SH-SY5Y (cell line): ENCODE data around the gene NPSR1.

Source experiments
- GATA2 ChIP-seq: IDR thresholded peaks from 2 replicates; pipeline ENCODE4 v1.6.1; 2011; ENCODE audit warnings: mild to moderate bottlenecking, low read depth, low read length
- GATA3 ChIP-seq: IDR thresholded peaks from 2 replicates; pipeline ENCODE4 v1.6.1; 2011; ENCODE audit warnings: low read depth, mild to moderate bottlenecking, low read length, moderate library complexity

Gene NPSR1

DNA sequence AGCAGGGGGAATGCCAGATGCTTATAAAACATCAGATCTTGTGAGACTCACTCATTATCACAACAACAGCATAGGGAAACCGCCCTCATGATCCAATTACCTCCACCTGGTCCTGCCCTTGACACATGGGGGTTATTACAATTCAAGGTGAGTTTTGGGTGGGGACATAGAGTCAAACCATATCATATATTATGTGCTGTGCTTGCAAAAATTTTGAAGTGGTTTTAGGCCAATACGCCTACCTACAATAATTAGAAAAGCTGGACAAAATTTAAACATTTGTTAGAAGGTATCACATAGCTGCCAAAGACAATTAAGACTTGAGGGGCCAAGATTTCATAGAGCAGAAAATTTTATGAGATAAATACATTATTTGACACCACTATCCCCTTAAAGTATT is 29.5 kb downstream of the NPSR1 start:
- TF ChIP-seq GATA3: no peak
- TF ChIP-seq GATA2: no peak

DNA sequence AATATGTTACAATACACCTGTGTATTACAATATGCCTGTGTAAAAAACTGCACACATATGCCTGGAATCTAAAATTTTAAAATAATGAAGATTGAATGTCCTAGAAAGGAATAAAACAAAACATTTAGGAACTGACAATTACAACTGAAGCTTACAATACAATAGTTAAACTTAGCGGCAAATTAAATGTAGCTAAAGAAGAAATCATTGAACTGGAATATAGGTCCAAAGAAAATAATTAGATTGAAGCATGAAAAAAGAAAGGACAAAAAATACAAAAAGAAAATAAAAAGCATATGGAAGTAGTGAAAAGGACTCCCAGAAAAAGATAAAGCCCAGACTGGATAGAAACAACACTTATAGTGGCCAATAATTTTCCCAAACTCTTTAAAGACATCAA is 38.4 kb downstream of the NPSR1 start:
- TF ChIP-seq GATA3 (no peak), GATA2 (no peak)

DNA sequence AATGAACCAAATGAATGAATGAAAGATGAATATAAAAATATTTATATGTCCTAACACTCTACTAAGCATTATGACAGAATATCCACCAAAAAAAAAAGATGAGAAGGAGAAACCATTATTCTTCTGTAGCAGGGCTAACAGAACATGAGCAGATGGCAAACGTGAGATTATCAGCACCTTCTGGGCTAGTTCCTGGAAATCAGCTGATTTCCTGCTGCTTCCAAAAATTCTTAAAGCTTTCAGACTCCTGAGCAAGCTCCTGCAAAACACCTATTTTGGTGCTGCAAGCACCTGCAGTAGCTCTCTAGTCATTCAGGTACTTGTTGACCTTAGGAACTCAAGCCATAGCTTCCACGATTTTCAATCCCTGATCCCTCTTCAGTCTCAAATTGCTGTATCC is 51.8 kb downstream of the NPSR1 start:
- TF ChIP-seq GATA3: no peak
- TF ChIP-seq GATA2: no peak

DNA sequence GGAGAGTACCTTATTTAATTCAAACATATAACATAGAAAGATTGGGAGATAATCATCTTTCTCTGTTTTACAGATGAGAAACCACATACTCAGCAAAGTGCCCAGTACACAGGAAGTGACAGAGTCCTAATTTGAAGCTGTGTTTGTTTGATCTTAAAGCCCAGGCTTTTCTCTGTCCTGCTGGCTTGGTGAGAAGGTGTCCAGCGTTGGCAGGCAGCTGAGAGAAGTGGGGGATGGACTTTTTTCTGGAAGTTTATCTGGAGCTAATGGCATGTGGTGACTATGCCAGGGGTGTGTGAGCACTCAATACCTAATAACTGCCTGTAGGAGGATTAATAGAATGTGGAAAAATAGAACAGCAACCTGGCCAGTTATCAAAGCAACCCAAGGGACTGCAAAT is 60.8 kb downstream of the NPSR1 start:
- TF ChIP-seq GATA2: no peak
- TF ChIP-seq GATA3: no peak

DNA sequence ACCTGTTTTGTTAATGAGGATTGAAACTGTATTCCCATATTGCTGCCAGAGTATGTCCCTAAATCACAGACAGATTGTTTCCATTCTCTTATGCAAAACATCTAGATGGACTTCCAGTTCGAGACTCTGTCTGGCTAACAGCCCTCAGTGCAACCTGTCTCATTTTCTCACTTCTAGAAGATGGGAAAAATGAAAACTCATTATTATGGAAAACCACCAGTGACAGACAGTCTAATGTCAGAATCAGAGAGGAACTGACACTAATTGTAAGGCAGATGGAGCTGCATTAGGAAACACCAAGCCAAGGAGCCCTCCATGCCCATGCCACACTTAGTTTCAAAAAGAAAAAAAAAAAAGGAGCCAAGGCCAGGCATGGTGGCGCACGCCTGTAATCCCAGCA is 61.6 kb downstream of the NPSR1 start:
- TF ChIP-seq GATA3: no peak
- TF ChIP-seq GATA2: no peak

DNA sequence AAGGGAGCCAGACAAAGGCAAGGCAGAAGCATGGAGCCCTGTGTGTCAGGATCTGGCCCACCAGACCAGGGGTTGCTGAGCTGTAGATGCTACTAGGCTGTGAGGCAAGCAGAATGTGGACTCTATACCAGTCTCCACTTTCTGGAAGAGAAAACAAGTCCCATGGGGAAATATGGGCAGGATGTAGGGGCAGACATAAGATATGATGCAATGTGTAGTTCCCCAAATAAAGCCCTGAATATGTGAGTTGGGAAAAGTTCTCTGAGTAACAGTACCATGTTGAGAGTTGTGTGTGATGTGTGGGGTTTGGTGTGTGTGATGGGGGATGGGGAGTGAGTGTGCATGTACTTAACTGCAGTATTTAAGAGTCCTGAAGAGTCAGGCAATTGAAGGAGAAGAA is 62.3 kb downstream of the NPSR1 start:
- TF ChIP-seq GATA3 (no peak), GATA2 (no peak)

DNA sequence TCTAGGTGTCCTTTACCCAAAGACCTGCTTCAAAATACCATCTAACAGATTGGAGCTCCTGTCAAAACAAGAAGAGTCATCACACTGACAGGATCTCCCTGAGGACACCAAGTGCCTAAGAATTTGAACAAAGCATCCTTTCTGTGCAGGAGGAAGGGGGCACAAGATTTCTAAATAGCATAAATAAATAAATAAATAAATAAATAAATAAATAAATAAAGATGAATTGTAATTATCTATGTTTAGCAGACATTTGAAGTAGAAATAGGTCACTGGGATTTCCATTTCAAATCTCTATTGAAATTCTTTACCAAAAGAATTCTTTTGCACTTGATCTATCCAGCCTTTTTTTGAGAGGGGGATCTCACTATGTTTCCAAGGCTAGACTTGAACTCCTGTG is 65.3 kb downstream of the NPSR1 start:
- no peak for TF ChIP-seq GATA3
- no peak for TF ChIP-seq GATA2

DNA sequence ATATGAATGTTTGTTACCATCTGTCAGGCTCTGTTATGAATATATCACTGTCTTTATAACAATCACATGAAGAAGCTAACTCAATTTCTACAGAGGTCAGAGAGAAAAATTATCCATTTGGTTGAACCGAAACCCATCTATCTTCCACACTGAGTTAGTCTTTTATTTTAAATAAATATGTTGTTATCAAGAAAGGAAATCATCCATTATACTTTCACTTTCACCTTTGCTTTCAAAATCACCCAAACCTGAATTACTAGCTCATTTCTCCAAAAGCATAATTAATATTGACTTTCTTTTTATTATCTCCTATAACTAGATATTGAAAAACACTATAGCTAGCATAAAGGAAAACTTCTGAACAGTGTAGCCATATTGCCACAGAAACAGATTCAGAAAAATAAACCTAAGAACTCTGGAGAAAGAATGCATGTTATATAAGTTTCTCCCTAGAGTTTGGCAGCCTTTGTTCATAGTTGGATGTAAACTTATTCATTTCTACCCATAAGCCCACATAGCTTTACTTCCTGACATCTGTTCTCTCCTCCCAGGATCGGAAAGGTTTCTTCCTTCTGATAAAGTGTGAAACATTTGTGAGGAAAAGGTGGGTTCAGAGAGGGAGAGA is 66.0 kb downstream of the NPSR1 start:
- TF ChIP-seq GATA2 (no peak), GATA3 (no peak)

DNA sequence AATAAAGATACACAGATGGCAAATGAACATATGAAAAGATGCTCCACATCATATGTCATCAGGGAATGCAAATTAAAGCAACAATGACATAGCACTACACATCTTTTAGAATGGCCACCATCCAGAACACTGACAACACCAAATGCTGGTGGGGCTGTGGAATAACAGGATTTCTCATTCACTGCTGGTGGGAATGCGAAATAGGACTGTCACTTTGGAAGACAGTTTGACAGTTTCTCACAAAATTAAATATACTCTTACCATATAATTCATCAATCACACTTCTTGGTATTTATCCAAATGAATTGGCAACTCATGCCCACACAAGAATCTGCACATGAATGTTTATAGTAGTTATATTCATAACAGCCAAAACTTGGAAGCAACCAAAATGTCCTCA is 68.2 kb downstream of the NPSR1 start:
- TF ChIP-seq GATA3 (no peak), GATA2 (no peak)

DNA sequence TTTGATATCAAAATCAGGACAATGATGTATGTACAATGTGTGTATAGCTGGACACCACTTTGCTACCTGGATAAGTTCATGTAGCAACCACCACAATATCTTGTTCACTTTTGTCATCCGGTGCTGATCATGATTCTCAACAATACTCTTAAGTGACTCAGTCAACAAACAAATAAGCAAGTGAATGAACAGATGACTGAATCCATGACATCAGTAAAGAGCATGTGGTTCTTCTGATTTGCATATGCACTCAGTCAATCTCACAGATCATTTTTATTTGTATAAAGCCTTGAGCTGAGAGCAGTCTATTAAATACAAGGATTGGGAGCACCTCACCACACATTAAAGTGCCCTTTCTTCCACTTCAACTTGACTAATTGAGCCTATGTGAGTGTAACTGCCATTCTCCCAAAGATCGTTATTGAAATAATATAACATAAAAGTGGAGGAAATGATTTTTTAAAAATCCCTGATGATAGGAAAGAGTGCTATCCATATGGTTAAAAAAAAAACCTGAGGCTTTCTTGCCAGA is 69.5 kb downstream of the NPSR1 start:
- TF ChIP-seq GATA3 (no peak), GATA2 (no peak)

DNA sequence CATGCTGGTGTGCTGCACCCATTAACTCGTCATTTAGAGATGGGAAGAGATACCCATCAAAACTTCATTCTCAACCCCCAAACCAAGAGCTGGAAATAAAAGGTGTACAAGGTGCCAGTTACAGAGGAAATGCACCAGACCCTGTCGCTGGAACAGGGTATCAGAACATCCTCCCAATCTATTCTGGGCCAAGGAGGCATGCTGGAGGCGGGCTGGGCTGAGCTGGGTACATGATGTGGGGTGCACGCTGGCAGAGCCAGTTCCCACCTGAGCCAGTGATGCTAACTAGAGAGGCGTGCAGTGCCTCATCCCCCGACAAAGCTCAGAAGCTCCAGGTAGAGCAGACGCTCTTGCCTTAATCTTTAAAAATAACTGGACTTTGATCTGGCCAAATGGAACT is 70.1 kb downstream of the NPSR1 start:
- TF ChIP-seq GATA2 (no peak), GATA3 (no peak)

DNA sequence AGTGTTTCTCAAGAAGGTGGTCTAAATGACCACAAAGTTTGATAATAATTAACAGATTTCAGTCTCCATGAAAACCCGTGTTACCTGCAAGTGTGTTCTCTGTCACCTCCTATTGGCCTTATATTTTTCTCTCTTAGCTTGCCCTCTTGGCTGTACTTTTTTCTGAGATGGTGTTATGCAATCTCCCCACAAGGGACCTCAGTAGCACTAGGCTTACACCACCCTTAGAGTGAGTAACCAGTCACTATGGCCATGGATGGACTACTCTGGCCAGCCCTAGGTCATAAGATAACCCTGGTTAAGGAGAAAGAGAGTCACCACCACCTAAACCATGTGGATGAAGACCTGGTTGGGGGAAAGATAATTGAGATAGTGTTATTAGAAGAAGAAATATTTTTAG is 76.8 kb downstream of the NPSR1 start:
- TF ChIP-seq GATA3 (no peak), GATA2 (no peak)

DNA sequence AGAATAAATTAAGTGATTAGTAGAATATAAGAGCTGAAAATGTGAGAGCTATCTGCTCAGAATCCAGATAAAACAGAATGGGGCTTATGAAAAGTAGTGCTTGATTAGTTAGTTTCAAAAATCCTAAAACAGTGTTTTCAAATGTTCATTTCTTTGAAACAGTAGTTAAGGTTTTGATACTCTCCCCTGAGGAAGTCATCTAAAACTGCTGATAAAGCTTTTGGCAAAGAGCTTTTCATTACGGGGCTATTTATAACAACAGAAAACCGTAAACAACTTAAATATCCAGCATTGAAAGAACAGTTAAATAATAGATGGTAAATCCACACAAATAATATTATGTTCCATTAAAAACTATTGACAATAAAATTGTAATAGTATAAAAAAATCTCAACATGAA is 77.5 kb downstream of the NPSR1 start:
- no peak for TF ChIP-seq GATA3
- no peak for TF ChIP-seq GATA2

DNA sequence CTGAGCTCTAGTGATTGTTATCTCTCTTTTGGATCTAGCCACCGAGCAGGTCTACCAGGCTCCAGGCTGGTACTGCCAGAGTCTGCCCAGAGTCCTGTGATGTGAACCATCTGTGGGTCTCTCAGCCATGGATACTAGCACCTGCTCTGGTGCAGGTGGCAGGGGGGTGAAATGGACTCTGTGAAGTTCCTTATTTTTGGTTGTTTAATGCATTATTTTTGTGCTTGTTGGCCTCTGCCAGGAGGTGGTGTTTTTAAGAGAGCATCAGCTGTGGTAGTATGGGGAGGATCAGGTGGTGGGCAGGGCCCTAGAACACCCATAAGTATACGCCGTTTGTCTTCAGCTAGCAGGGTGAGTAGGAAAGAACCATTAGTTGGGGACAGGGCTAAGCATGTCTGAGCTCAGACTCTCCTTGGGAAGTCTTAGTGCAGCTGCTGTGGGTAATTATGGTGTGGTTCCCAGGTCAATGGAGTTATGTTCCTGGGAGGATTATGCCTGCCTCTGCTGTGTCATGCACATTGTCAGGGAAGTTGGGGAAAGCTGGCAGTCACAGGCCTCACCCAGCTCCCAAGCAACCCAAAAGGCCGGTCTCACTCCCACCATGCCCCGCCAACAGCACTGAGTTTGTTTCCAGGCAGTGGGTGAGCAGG is 81.8 kb downstream of the NPSR1 start:
- TF ChIP-seq GATA2: peak; percentile 49; the same call in 1 of the 2 replicates
- TF ChIP-seq GATA3: no peak

DNA sequence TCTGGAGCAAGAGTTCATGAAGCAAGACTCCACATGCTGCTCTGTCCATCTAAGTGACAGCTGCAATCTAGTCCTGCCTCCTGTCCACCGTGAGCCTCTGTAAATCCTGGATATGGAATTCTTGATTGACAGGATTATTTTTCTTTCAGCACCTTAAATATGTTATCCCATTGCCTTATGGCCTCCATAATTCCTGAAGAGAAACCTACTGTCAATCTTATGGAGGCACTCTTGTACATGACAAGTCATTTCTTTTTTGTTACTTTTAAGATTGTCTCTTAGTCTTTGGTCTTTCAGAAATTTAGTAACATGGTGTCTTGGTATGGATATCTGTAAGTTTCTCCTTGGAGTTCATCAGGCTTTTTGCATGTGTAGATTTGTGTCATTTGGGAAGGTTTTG is 82.8 kb downstream of the NPSR1 start:
- TF ChIP-seq GATA2 (no peak), GATA3 (no peak)
